SIG-M5 (cell line): ENCODE results near the gene C2orf68.
"Not testable (repeated sequence)": the region's sequence is repeated elsewhere in the genome, so short reads cannot be mapped to it uniquely, and the experiment has no call there.

Experiments
- DNase-seq: peaks from one replicate; lab custom pipeline; 2025; lab: John Stamatoyannopoulos, UW

The C2orf68 gene, protein sequence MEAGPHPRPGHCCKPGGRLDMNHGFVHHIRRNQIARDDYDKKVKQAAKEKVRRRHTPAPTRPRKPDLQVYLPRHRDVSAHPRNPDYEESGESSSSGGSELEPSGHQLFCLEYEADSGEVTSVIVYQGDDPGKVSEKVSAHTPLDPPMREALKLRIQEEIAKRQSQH

DNA sequence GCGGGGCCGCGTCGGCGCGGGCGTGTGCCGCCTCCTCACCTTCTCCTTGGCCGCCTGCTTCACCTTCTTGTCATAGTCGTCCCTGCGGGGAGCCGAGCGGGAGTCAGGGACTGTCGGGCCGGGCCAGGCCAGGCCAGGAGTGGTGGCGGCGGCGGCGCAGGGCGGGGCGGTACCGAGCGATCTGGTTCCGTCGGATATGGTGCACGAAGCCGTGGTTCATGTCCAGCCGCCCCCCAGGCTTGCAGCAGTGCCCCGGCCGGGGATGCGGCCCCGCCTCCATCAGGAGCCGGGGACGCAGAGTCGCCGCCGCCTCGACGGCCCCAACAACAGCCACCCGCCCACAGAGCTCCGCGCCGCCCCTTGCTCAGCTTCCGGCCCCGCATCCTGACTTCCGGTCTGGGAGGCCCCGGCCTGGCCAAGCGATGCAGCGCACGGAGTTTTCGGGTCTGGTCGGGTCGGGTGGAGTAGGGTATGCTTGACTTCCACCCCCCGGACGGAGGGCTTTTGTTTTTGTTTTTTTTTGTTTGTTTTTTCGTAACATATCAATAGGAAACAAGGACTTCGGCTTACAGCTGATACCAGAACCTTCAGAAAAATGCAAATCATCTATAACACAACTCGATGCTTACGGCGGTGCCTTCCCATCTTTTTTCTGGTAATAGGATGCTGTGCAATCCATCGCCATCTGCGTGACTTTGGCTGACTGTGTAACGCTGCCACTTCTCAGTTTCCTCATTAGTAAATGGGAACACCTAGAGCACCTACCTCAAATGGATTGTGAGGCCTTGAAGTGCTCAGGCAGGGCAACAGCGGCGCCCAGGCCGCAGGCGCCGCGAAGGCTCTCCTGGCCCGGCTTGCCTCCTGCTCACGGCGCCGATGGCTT, at the start of gene C2orf68:
Gene C2orf68, minus strand, starts transcription at position 362 of the 883 bp plus-strand sequence. Its CDS starts 82 bp downstream, at position 280.
- DNase-seq, result no peak

- no peak for DNase-seq
Measured at GRCh38 chr2:85661139-85661858, 49.4 kb upstream of the C2orf68 start.

DNA sequence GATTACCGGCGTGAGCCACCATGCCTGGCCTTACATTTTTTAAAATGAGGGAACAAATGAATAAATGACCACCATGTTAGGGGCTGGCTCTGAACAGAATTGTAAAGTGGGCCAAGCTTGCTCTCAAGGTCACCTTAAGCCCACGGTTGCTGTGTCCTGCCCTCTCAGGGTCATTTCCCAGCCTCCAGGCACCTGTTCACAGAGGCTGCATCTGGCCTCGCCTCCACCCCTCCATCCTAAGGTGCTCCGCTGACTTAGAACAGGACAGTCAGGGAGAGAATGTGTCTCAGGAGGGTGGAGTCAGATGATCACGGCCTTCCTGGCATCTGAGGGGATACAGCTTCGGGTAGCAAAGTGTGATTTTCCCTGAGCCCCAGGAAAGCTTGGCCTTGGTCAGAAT, 48.9 kb upstream of the C2orf68 start:
- DNase-seq, result no peak

GRCh38 chr2:85660301-85660700, 48.4 kb upstream of the C2orf68 start:
- DNase-seq, result not testable (repeated sequence)

GRCh38 chr2:85659324-85659981, 47.6 kb upstream of the C2orf68 start:
- no peak for DNase-seq

DNA sequence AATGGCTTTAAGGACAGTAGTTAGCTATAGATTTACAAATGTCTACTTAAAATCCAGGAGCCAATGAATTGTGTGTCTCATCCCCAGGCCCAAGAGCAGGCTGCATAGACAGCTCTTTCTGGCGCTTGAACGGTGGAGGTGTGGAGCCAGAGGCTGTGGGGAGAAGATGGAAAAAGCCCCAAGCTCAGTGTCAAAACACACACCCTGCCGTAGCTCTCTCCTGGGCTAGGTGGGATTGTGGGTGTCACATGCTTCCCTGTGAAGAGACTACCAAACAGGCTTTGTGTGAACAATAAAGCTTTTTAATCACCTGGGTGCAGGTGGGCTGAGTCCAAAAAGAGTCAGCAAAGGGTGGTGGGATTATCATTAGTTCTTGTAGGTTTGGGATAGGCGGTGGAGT, 45.5 kb upstream of the C2orf68 start:
- DNase-seq, result not testable (repeated sequence)

DNA sequence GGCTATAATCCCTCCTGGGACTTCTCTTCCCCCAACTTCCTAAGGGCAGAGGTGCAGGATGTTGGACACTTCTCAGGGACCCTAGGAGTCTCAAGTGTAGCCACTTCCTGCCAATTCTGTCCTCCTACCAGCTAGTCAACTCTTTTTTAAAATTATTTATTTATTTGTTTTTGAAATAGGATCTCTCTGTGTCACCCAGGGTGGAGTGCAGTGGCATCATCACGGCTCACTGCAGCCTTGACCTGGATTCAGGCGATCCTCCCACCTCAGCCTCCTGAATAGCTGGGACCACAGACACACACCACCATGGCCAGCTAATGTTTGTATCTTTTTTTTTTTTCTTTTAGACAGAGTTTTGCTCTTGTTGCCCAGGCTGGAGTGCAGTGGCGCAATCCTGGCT, 44.6 kb upstream of the C2orf68 start:
- DNase-seq, result no peak

- DNase-seq, result no peak
Measured at GRCh38 chr2:85655961-85656417, 44.1 kb upstream of the C2orf68 start.

- DNase-seq, result no peak
Measured at GRCh38 chr2:85653996-85654395, 42.1 kb upstream of the C2orf68 start.

DNA sequence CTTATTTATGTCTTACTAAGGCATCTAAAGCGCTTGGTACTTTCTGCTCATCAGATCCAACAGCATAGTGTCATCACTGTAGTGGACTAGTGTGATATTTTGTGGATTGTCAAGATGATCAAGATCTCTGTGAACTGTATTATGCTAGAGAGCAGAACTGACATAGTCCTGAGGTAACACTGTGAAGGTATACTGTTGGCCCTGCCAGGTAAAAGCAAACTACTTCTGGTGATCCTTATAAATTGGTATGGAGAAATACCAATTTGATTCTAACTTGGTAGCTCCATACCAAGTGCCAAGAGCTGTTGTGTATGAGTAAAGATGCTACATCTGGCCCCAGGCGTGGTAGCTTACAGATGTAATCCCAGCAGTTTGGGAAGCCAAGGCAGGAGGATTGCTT, 40.2 kb upstream of the C2orf68 start:
- DNase-seq, result no peak

DNA sequence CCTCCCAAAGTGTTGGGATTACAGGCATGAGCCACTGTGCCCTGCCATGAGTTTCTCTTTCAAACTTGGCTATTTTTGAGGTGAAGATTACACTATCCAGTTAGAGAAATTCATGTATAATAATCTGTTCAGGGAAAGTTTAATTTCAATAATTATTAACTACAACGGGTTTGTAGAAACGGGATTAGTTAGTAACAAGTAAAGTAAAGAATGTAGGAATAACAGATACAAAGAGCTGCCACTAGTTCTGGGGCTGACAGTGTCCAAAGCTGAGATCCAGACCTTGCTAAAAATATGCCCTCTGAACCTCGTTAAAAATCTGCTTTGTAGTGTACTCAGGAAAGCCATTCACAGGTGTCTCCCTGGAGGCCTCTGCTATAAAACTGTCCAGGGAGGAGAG, 39.2 kb upstream of the C2orf68 start:
- DNase-seq, result no peak

DNA sequence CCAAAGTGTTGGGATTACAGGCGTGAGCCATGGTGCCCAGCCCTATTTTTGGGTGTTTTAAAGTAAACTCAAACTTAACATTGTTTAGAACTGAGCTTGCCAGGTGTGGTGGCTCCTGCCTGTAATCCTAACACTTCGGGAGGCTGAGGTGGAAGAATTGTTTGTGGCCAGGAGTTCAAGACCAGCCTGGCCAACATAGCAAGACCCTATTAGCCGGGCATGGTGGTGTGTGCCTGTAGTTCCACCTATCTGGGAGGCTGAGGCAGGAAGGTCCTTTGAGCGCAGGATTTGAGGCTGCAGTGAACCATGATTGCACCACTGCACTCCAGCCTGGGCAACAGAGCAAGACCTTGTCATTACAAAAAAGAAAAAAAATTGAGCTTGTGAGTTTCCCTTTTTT, 38.6 kb upstream of the C2orf68 start:
- no peak for DNase-seq

GRCh38 chr2:85649201-85650190, 37.6 kb upstream of the C2orf68 start:
- no peak for DNase-seq

- DNase-seq, result no peak
Measured at GRCh38 chr2:85648619-85649018, 36.8 kb upstream of the C2orf68 start.

DNA sequence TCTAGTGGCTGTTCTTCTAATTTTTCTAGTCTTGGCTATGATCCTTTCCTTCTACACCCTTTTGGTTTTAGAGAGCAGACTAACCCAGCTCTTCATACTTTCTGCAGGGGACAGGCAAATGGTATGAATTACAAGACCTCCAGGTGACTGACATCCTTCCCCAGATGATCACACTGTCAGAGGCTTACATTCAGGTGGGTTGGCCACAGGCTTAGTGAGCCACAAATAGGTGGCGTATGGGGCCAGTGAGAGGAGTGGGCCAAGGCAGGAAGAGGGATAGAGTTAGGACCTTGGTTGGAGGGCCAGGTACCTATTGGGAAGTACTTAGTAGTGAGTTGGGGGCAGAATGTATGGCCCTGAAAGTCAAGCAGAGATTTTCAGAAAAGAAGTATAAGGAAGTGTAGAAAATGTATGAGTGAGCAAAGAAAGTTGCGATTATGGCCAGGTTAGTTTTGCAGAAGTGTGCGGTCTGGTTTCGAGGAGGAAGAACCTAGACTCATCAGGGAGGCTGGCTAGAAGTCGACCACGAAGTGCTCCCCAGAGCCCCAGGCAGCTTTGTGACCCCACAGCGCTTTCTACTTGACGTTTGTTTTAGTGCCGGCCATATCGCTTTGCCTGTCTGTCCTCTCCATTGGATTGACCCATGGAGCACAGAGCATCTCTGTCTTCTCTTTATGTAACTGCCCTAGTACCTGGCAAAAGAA, 36.1 kb upstream of the C2orf68 start:
- DNase-seq, result no peak

GRCh38 chr2:85646166-85646565, 34.3 kb upstream of the C2orf68 start:
- no peak for DNase-seq

DNA sequence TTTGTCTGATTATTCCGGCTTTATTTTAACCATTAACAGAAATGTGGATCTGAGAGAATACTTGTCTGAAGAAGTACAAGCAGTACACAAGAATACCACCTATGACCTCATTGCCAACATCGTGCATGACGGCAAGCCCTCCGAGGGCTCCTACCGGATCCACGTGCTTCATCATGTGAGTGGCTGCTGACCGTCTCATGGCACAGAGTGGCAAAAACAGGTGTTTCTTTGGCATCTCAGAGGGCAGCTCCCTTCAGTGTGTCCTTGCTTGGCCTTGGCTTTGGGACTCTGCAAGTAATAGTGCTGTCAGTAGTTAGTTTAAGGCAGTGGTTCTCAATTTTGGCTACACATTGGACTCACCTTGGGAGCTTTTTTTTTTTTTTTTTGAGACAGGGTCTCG, 33.0 kb upstream of the C2orf68 start:
- no peak for DNase-seq

- no peak for DNase-seq
Measured at GRCh38 chr2:85642725-85643124, 30.9 kb upstream of the C2orf68 start.

DNA sequence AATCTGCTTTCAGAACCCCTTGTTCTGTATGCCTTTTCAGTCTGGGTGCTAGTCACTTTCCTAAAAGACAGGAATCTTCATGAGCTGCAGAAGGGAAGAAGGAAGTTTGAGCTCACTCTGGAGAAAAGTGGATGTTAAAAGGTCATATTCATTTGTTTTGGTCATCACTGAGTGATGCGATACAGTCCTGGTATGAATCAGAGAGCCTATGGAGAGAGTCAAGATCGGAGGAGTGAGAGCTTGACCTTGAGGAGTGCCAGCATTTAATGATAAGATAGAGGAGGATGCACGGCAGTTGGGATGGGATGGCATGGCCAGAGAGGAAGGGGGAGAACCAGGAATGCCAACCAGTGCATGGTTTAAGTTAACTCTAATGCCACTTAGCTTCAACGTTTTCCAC, 23.8 kb upstream of the C2orf68 start:
- no peak for DNase-seq

GRCh38 chr2:85635011-85635410, 23.1 kb upstream of the C2orf68 start:
- no peak for DNase-seq
